Measurements from ENCODE around the gene FGFBP3. TPM values are rescaled to one million over a fixed set of nuclear protein-coding genes. Genes with fewer than 3 reads are reported as not detected.

FGFBP3 gene
- total RNA-seq, 5 donors from 2014 or later (not counting 1 experiment from before 2014, with no cell fraction given), result 0.98 to 6.7 (median 5.9) TPM

DNA sequence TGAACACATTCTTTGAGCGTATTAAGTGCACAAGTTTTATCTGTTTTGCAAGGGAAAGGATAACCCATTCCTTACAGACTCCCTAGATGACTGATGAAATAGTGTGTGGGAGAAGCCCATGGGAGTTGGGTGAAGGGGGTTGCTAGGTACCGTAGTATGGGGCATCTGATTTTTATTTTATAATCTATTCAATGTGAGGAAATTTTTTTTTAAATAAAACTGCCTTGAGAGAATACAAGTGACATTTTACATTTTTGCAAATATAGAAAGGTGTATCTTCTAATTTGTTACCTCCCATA is 15.7 kb upstream of the FGFBP3 start:
- Mint-ChIP-seq H3K9me3 (no peaks in the 10 kb centered on the region), H3K4me3 (peak overlapping the region; percentile 89 to 96 (median 96)), H3K27ac (no peak overlapping the region), H3K27me3 (no peaks in the 10 kb centered on the region), H3K36me3 (peaks cover 14% of the 10 kb centered on the region), H3K4me1 (peaks cover 48 to 58% (median 52%) of the 10 kb centered on the region in 3 donors)
- Histone ChIP-seq H3K27me3 (replicated peaks in 1 of 2; ENCODE audit: control insufficient read depth in 2 of 2, extremely low read depth in 1 of 2, insufficient read depth in 2 of 2, low read length in 1 of 2) (no peaks in the 10 kb centered on the region), H3K27ac (ENCODE audit: low read length) (no peak overlapping the region), H3K4me3 (ENCODE audit: control insufficient read depth in 1 of 2, extremely low read depth in 1 of 2, low read length in 1 of 2) (no peak overlapping the region), H3K9me3 (no peaks in the 10 kb centered on the region), H3K4me1 (ENCODE audit: control insufficient read depth in 1 of 2, extremely low read depth in 1 of 2, insufficient read depth in 2 of 2, low read length in 2 of 2) (peaks cover 20 to 25% of the 10 kb centered on the region in 2 experiments), H3K36me3 (ENCODE audit: control insufficient read depth in 2 of 2, extremely low read depth in 1 of 2, insufficient read depth in 1 of 2, low read length in 1 of 2) (no peaks in the 10 kb centered on the region)
- WGBS (ENCODE audit: insufficient coverage), result no CpG with 5 or more reads among the region's 2 CpGs
- DNase-seq (no peak), ATAC-seq (replicated peaks in 1 of 4) (no peak)
- POLR2A ChIA-PET, result interaction anchor here in 1 of 2 donors (0.6 to 2.0 kb wide), 3 partner anchors 13 to 709 kb away, joined by 3 to 8 read pairs (median 3); no protein-coding TSS in a partner anchor
- CTCF ChIA-PET, result interaction anchor here in 1 of 2 donors (0.6 to 5.6 kb wide), 6 partner anchors 8 to 974 kb away, joined by 3 to 74 read pairs (median 6); no protein-coding TSS in a partner anchor

DNA sequence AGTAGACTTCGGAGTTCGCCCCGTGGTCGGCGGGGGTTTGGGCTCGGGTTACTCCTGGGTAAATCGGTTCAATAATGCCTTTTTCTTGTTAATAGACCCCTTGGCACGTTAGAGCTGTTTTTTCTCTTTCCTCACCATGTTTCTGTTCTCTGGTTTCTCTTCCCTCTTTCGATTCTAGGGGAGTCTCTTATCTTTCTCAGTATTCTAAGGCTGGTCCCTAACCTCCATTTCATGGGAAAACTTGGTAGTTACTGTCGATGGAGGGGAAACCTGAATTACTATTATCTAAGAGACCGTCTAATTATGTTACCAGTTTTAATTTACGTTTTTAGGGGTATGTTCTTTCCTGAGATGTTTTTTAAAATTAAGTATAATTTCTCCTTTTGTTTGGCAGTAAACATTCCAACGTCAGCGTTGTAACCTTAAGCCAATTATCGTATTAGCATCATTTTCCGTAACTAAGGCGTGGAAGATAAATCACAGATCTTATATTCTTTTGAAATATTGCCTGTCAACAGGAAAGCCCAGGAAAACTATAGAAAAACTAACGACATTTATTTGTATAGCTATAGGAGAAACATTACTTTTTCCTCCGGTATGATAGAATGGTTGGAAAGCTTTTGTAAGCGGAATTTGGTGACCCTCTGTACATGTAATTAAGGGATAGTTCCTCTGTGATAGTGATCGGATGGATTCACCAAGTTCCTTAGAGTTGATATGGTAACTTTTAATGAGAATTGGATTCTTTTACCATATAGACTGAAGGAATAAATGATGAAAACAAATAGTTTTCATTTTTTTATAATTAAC is 15.1 kb upstream of the FGFBP3 start:
- Histone ChIP-seq H3K27me3 (replicated peaks in 1 of 2; ENCODE audit: control insufficient read depth in 2 of 2, extremely low read depth in 1 of 2, insufficient read depth in 2 of 2, low read length in 1 of 2) (peaks cover 0 to under 1% of the 10 kb centered on the region in 2 experiments), H3K36me3 (ENCODE audit: control insufficient read depth in 2 of 2, extremely low read depth in 1 of 2, insufficient read depth in 1 of 2, low read length in 1 of 2) (no peaks in the 10 kb centered on the region), H3K27ac (ENCODE audit: low read length) (peak overlapping the region; percentile 91), H3K4me3 (ENCODE audit: control insufficient read depth in 1 of 2, extremely low read depth in 1 of 2, low read length in 1 of 2) (peak overlapping the region; percentile 79 to 94), H3K4me1 (ENCODE audit: control insufficient read depth in 1 of 2, extremely low read depth in 1 of 2, insufficient read depth in 2 of 2, low read length in 2 of 2) (peaks cover 20 to 25% of the 10 kb centered on the region in 2 experiments), H3K9me3 (no peaks in the 10 kb centered on the region)
- Mint-ChIP-seq H3K4me1 (peaks cover 48 to 58% (median 52%) of the 10 kb centered on the region in 3 donors), H3K36me3 (peaks cover 14% of the 10 kb centered on the region), H3K4me3 (peak overlapping the region; percentile 89 to 96 (median 96)), H3K27me3 (no peaks in the 10 kb centered on the region), H3K27ac (peak overlapping the region; percentile 90 to 99), H3K9me3 (no peaks in the 10 kb centered on the region)
- ATAC-seq (replicated peaks in 1 of 4) (no peak), DNase-seq (no peak)
- 0% methylated on average over 2 of the region's 21 CpGs for WGBS (ENCODE audit: insufficient coverage)
- CTCF ChIA-PET, result interaction anchor here (0.6 to 5.6 kb wide), 19 partner anchors 8 to 1587 kb away, joined by 3 to 74 read pairs (median 4); partner anchors contain the start of gene FGFBP3 (in 1 of the 2)
- POLR2A ChIA-PET, result interaction anchor here (0.5 to 2.0 kb wide), 21 partner anchors 8 to 762 kb away, joined by 3 to 11 read pairs (median 4); partner anchors contain the start of gene TNKS2 (in 1 of the 2)

DNA sequence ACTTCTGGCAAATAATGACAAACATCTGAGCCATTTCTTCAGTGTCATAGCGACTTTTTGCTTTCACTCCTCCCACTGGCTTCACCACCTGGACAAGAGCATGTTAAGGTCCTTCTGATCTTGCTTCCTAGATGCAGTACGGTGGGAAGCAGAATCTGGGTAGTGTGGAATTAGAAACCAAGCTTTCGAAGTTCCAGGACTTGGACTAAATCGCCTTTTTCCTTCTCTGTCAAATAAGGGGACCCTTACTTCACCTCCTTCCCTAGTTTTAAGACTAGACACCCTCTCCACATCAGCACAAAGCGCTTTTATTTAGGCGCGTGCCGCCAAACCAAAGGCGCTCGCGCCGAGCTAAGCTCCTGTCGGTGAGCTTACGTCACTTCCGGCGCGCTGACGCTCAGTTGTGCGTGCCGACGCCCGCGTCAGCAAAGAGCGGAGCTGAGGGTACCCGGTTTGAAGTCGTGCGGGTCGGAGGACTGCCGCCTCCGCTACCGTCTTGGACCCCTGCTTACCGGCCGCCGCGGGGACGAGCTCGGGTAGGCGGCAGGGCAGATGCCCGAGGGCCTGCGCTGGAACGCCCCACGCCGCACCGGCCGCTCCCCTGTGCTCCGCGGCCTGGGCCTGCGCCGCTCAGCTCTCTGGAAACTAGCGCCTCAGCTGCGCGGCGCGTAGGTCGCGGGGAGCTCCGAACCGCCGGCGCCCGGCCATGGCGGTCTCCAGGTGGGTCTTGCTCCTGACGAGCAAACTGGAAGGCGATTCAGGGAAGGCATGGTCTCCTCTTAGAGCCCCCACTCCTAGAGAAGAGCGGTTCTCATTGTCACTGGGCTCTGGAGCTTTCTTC is 14.3 kb upstream of the FGFBP3 start, which contains the start of gene BTAF1:
Gene BTAF1, plus strand, starts transcription at position 400 of the 841 bp plus-strand sequence. Its CDS starts 307 bp downstream, at position 707.
- H3K36me3 ChIP-seq (ENCODE audit: control insufficient read depth in 2 of 2, extremely low read depth in 1 of 2, insufficient read depth in 1 of 2, low read length in 1 of 2), result no peaks in the 10 kb centered on the region
- H3K9me3 Mint-ChIP-seq, result no peaks in the 10 kb centered on the region
- no peaks in the 10 kb centered on the region for H3K9me3 ChIP-seq
- H3K4me3 Mint-ChIP-seq, result peak within 1 kb of the TSS; percentile 89 to 96 (median 96)
- CTCF ChIA-PET, result interaction anchor here (0.5 to 5.6 kb wide), 21 partner anchors 9 to 1587 kb away, joined by 3 to 74 read pairs (median 5); partner anchors contain the start of genes CPEB3 (in 1 of the 2), FGFBP3 (in 1 of the 2) and MARCHF5 (in 1 of the 2)
- H3K4me1 Mint-ChIP-seq, result peaks cover 40 to 49% (median 44%) of the 10 kb centered on the region in 3 donors
- H3K27me3 Mint-ChIP-seq, result peaks cover under 1 to 4% of the 10 kb centered on the region in 2 donors
- peaks cover 15 to 24% of the 10 kb centered on the region in 2 experiments for H3K4me1 ChIP-seq (ENCODE audit: control insufficient read depth in 1 of 2, extremely low read depth in 1 of 2, insufficient read depth in 2 of 2, low read length in 2 of 2)
- H3K27ac Mint-ChIP-seq, result peak within 1 kb of the TSS; percentile 95 to 99
- ATAC-seq (replicated peaks in 1 of 4) (peak; percentile 96 to 98 (median 98)), DNase-seq (peak; percentile 80 to 98 (median 92))
- POLR2A ChIA-PET, result interaction anchor here (0.5 to 2.0 kb wide), 24 partner anchors 9 to 982 kb away, joined by 3 to 11 read pairs (median 4); partner anchors contain the start of gene TNKS2 (in 1 of the 2)
- peak within 1 kb of the TSS; percentile 79 to 94 for H3K4me3 ChIP-seq (ENCODE audit: control insufficient read depth in 1 of 2, extremely low read depth in 1 of 2, low read length in 1 of 2)
- peaks cover 0 to 7% of the 10 kb centered on the region in 2 experiments for H3K27me3 ChIP-seq (replicated peaks in 1 of 2; ENCODE audit: control insufficient read depth in 2 of 2, extremely low read depth in 1 of 2, insufficient read depth in 2 of 2, low read length in 1 of 2)
- H3K36me3 Mint-ChIP-seq, result peaks cover 10% of the 10 kb centered on the region
- peak within 1 kb of the TSS; percentile 91 for H3K27ac ChIP-seq (ENCODE audit: low read length)
- under 1% methylated on average over 62 of the region's 65 CpGs for WGBS (ENCODE audit: insufficient coverage)

DNA sequence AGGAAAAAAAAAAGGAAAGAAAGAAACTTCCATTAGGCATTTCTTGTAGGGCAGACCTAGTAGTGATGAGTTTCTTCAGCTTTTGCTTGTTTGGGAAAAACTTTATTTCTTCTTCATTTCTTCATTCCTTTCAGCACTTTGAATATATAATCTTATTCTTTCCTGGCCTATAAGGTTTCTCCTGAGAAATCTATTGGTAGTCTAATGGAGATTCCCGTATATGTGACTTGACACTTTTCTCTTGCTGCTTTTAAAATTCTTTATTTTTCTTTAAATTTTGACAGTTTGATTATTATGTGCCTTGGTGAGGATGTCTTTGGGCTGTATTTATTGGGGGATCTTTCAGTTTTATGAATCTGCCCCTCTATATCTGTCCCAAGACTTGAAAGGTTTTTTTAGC is 10.4 kb upstream of the FGFBP3 start:
- ChIA-PET CTCF (interaction anchor here in 1 of 2 donors (0.6 kb wide), 1 partner anchor 831 kb away, joined by 3 read pairs; no protein-coding TSS in a partner anchor), POLR2A (no interaction called here)

DNA sequence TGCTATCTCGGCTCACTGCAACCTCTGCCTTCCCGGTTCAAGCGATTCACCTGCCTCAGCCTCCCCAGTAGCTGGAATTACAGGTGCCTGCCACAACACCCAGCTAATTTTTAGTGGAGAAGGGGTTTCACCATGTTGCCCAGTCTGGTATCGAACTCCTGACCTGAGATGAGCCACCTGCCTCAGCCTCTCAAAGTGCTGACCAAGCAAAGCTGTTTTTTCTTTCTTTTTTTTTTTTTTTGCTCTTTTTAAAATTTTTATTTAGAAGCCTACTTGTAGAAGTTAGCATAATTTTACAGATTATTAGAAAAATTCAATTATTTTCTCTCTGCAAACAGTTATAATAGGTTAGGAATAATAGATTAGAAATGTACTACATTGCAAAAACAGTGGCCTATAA is 1.2 kb upstream of the FGFBP3 start:
- Histone ChIP-seq H3K27me3 (replicated peaks in 1 of 2; ENCODE audit: control insufficient read depth in 2 of 2, extremely low read depth in 1 of 2, insufficient read depth in 2 of 2, low read length in 1 of 2) (peaks cover 0 to 3% of the 10 kb centered on the region in 2 experiments), H3K9me3 (no peaks in the 10 kb centered on the region), H3K36me3 (ENCODE audit: control insufficient read depth in 2 of 2, extremely low read depth in 1 of 2, insufficient read depth in 1 of 2, low read length in 1 of 2) (no peaks in the 10 kb centered on the region), H3K4me1 (ENCODE audit: control insufficient read depth in 1 of 2, extremely low read depth in 1 of 2, insufficient read depth in 2 of 2, low read length in 2 of 2) (peaks cover 12 to 17% of the 10 kb centered on the region in 2 experiments), H3K27ac (ENCODE audit: low read length) (no peak overlapping the region), H3K4me3 (ENCODE audit: control insufficient read depth in 1 of 2, extremely low read depth in 1 of 2, low read length in 1 of 2) (no peak overlapping the region)
- CTCF ChIA-PET, result interaction anchor here (0.6 to 6.2 kb wide), 10 partner anchors 14 to 1706 kb away, joined by 3 to 74 read pairs (median 4); partner anchors contain the start of gene BTAF1 (in 1 of the 2)
- POLR2A ChIA-PET, result interaction anchor here (0.6 to 1.0 kb wide), 4 partner anchors 13 to 115 kb away, joined by 3 to 12 read pairs (median 9); partner anchors contain the start of genes BTAF1 (in 1 of the 2) and TNKS2 (in 1 of the 2)
- Mint-ChIP-seq H3K9me3 (no peaks in the 10 kb centered on the region), H3K36me3 (no peaks in the 10 kb centered on the region), H3K4me3 (no peak overlapping the region), H3K27ac (no peak overlapping the region), H3K4me1 (peaks cover 25 to 29% (median 28%) of the 10 kb centered on the region in 3 donors), H3K27me3 (peaks cover 9 to 11% of the 10 kb centered on the region in 2 donors)
- DNase-seq (no peak), ATAC-seq (replicated peaks in 1 of 4) (no peak)
- no CpG with 5 or more reads among the region's 4 CpGs for WGBS (ENCODE audit: insufficient coverage)

More for the DNA sequence above, 10.4 kb upstream of the FGFBP3 start:
- Histone ChIP-seq H3K4me1 (ENCODE audit: control insufficient read depth in 1 of 2, extremely low read depth in 1 of 2, insufficient read depth in 2 of 2, low read length in 2 of 2) (peaks cover 8 to 12% of the 10 kb centered on the region in 2 experiments), H3K27ac (ENCODE audit: low read length) (no peak overlapping the region), H3K9me3 (no peaks in the 10 kb centered on the region), H3K4me3 (ENCODE audit: control insufficient read depth in 1 of 2, extremely low read depth in 1 of 2, low read length in 1 of 2) (no peak overlapping the region), H3K27me3 (replicated peaks in 1 of 2; ENCODE audit: control insufficient read depth in 2 of 2, extremely low read depth in 1 of 2, insufficient read depth in 2 of 2, low read length in 1 of 2) (peaks cover 2 to 11% of the 10 kb centered on the region in 2 experiments), H3K36me3 (ENCODE audit: control insufficient read depth in 2 of 2, extremely low read depth in 1 of 2, insufficient read depth in 1 of 2, low read length in 1 of 2) (no peaks in the 10 kb centered on the region)
- no peaks in the 10 kb centered on the region for H3K9me3 Mint-ChIP-seq
- DNase-seq (no peak), ATAC-seq (replicated peaks in 1 of 4) (no peak)
- no CpG with 5 or more reads among the region's 1 CpG for WGBS (ENCODE audit: insufficient coverage)
- no peaks in the 10 kb centered on the region for H3K36me3 Mint-ChIP-seq
- H3K4me1 Mint-ChIP-seq, result peaks cover 13 to 18% (median 15%) of the 10 kb centered on the region in 3 donors
- H3K27me3 Mint-ChIP-seq, result peaks cover 28% of the 10 kb centered on the region in 2 donors
- no peak overlapping the region for H3K4me3 Mint-ChIP-seq
- H3K27ac Mint-ChIP-seq, result no peak overlapping the region
